Measurements from ENCODE around the gene ELOVL7.

DNA sequence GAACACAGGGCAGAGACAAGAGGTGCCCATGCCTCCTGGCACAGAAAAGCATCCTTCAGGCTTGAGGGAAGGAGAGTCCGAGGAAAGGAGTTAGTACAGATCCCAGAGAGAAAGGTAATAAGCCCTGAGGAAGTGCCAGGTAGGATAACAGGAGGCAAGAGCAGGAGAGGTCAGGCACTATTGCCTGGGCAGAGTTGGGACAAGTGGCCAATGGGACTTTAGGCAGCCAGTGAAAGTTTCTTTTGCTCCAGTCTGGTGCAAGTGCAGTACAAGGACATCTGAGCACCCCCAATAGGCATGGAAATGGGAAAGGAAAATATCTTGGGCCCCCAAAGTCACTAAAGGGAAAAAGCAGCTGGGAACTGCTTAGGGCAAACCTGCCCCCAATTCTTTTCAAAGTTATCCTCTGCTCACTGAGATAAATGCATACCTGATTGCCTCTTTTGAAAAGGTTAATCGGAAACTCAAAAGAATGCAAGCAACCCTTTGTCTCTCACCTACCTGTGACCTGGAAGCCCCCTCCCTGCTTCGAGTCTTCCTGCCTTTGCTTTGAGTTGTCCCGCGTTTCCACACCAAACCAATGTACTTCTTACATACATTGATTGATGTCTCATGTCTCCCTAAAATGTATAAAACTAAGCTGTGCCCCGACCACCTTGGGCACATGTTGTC, 46.5 kb downstream of the ELOVL7 start:
- no peak for TF ChIP-seq EZH2 (IDR thresholded peaks at IDR 0.05)
- TF ChIP-seq, protein P1, sequence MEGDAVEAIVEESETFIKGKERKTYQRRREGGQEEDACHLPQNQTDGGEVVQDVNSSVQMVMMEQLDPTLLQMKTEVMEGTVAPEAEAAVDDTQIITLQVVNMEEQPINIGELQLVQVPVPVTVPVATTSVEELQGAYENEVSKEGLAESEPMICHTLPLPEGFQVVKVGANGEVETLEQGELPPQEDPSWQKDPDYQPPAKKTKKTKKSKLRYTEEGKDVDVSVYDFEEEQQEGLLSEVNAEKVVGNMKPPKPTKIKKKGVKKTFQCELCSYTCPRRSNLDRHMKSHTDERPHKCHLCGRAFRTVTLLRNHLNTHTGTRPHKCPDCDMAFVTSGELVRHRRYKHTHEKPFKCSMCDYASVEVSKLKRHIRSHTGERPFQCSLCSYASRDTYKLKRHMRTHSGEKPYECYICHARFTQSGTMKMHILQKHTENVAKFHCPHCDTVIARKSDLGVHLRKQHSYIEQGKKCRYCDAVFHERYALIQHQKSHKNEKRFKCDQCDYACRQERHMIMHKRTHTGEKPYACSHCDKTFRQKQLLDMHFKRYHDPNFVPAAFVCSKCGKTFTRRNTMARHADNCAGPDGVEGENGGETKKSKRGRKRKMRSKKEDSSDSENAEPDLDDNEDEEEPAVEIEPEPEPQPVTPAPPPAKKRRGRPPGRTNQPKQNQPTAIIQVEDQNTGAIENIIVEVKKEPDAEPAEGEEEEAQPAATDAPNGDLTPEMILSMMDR (IDR thresholded peaks at IDR 0.05 in 2 of 3, conservative IDR thresholded peaks at IDR 0.05 in 1 of 3; ENCODE audit: borderline replicate concordance in 1 of 3, insufficient read depth in 1 of 3, low read depth in 2 of 3, low read length in 2 of 3): no peak
- TF ChIP-seq EGR1 (IDR thresholded peaks at IDR 0.05; ENCODE audit: low read depth): no peak
- no peak for TF ChIP-seq POLR2AphosphoS5 (IDR thresholded peaks at IDR 0.05; ENCODE audit: low read depth, low read length)
